HepG2 (cell line): ENCODE results near the gene RPUSD4. TPM values are rescaled to one million over a fixed set of nuclear protein-coding genes. Genes with fewer than 3 reads are reported as not detected.
A peak's percentile ranks its signal among the peaks of the same experiment; 100 is the strongest.

Experiments used
- GFI1 ChIP-seq: sonication (generic); formaldehyde crosslinking; IDR thresholded peaks from 2 replicates; pipeline ENCODE4 v1.5.0; 2020; ENCODE audit warnings: missing genetic modification reagents, mild to moderate bottlenecking, borderline replicate concordance
- GTF2F1 ChIP-seq: fragments of 150-350 bp; IDR thresholded peaks from 2 replicates; pipeline ENCODE4 v1.6.1; 2014; ENCODE audit warnings: low read length
- IKZF4 ChIP-seq: sonication (generic); formaldehyde crosslinking; IDR thresholded peaks from 2 replicates; pipeline ENCODE4 v1.5.1; 2020; ENCODE audit warnings: borderline replicate concordance, mild to moderate bottlenecking, low read depth, missing genetic modification reagents; ENCODE audit errors: not compliant biosample characterization
- MBD4 ChIP-seq: IDR thresholded peaks from 2 replicates; pipeline ENCODE4 v1.6.1; 2012; ENCODE audit warnings: low read length, inconsistent platforms, borderline replicate concordance
- MTA3 ChIP-seq: sonication (generic); formaldehyde crosslinking; IDR thresholded peaks from 2 replicates; pipeline ENCODE4 v1.4.0; 2020; ENCODE audit warnings: missing genetic modification reagents
- MXI1 ChIP-seq: IDR thresholded peaks from 3 replicates; pipeline ENCODE4 v1.6.1; 2012; ENCODE audit warnings: low read depth, low read length, inconsistent platforms, borderline replicate concordance
- NCOR1 ChIP-seq: fragments of 200-600 bp; sonication (generic); IDR thresholded peaks from 2 replicates; pipeline ENCODE4 v1.7.0; 2017; ENCODE audit warnings: antibody characterized with exemption, low read length, borderline replicate concordance
- NFE2 ChIP-seq: sonication (generic); formaldehyde crosslinking; IDR thresholded peaks from 2 replicates; pipeline ENCODE4 v1.4.0; 2020; ENCODE audit warnings: missing genetic modification reagents
- PTBP1 ChIP-seq: fragments of 200-400 bp; formaldehyde crosslinking; IDR thresholded peaks from 2 replicates; pipeline ENCODE4 v1.6.1; 2018; ENCODE audit warnings: low read length, low read depth; ENCODE audit not compliant: poor library complexity, severe bottlenecking
- SMARCE1 ChIP-seq: fragments of 450-650 bp; IDR thresholded peaks from 2 replicates; pipeline ENCODE4 v1.6.1; 2017; ENCODE audit warnings: borderline replicate concordance
- SMYD3 ChIP-seq: sonication (generic); formaldehyde crosslinking; IDR thresholded peaks from 2 replicates; pipeline ENCODE4 v1.8.1; 2023; ENCODE audit warnings: mild to moderate bottlenecking, missing genetic modification reagents
- STAG1 ChIP-seq: sonication (generic); formaldehyde crosslinking; IDR thresholded peaks from 2 replicates; pipeline ENCODE4 v1.4.0; 2020; ENCODE audit warnings: missing genetic modification reagents
- ZBTB38 ChIP-seq: sonication (generic); formaldehyde crosslinking; IDR thresholded peaks from 2 replicates; pipeline ENCODE4 v1.5.1; 2020; ENCODE audit warnings: mild to moderate bottlenecking, missing genetic modification reagents
- ZBTB43 ChIP-seq: sonication (generic); formaldehyde crosslinking; conservative IDR thresholded peaks from 2 replicates; pipeline ENCODE4 v1.4.0; 2020; ENCODE audit warnings: missing genetic modification reagents
- ZNF280D ChIP-seq: sonication (generic); formaldehyde crosslinking; IDR thresholded peaks from 2 replicates; pipeline ENCODE4 v1.5.1; 2020; ENCODE audit warnings: mild to moderate bottlenecking, missing genetic modification reagents
- ZNF282 ChIP-seq: fragments of 450-650 bp; IDR thresholded peaks from 2 replicates; pipeline ENCODE4 v1.6.1; 2018; ENCODE audit not compliant: partially characterized antibody
- ZNF530 ChIP-seq: sonication (generic); formaldehyde crosslinking; IDR thresholded peaks from 2 replicates; pipeline ENCODE4 v1.5.0; 2020; ENCODE audit warnings: low read depth, mild to moderate bottlenecking, missing genetic modification reagents
- ZNF674 ChIP-seq: sonication (generic); formaldehyde crosslinking; IDR thresholded peaks from 2 replicates; pipeline ENCODE4 v1.5.0; 2020; ENCODE audit warnings: low read depth, mild to moderate bottlenecking, missing genetic modification reagents
- ZNF891 ChIP-seq: sonication (generic); formaldehyde crosslinking; IDR thresholded peaks from 2 replicates; pipeline ENCODE4 v1.5.0; 2020; ENCODE audit warnings: mild to moderate bottlenecking, missing genetic modification reagents
- polyA plus RNA-seq, 8 experiments: library from polyadenylated mRNA; depleted of rRNA in 3 of 8; stranded (reverse) in 7 of 8; unstranded in 1 of 8; fragments of >200 nt; fragmentation: Illumina TruSeq in 4 of 8; extraction: Trizol in 4 of 8; gene quantifications; 2 replicates each; pipeline versions ENCODE4 v1.2.1 to v1.2.3, GENCODE V29; 2011 to 2016; ENCODE audit warnings: low read depth in 4 of 8, missing spikeins in 1 of 8, mixed read lengths in 1 of 8; ENCODE audit not compliant: insufficient read depth in 1 of 8
- total RNA-seq, 5 experiments: library from RNA; depleted of rRNA; stranded (reverse); fragments of >200 nt; fragmentation: Illumina TruSeq; extraction: Trizol; gene quantifications; 2 replicates each; pipeline ENCODE4 v1.2.3, GENCODE V29; 2016; ENCODE audit warnings: low read depth in 1 of 5
- TF ChIP-seq, protein P1 (sequence below): sonication (generic); formaldehyde crosslinking; IDR thresholded peaks from 2 replicates; pipeline ENCODE4 v1.5.0; 2020; ENCODE audit warnings: mild to moderate bottlenecking, missing genetic modification reagents

Gene RPUSD4
- total and polyA plus RNA-seq, 2 of the 13 experiments (the other 11 are each of a cell fraction or from before 2014, with no cell fraction given), result 45.0 to 52.9 TPM

DNA sequence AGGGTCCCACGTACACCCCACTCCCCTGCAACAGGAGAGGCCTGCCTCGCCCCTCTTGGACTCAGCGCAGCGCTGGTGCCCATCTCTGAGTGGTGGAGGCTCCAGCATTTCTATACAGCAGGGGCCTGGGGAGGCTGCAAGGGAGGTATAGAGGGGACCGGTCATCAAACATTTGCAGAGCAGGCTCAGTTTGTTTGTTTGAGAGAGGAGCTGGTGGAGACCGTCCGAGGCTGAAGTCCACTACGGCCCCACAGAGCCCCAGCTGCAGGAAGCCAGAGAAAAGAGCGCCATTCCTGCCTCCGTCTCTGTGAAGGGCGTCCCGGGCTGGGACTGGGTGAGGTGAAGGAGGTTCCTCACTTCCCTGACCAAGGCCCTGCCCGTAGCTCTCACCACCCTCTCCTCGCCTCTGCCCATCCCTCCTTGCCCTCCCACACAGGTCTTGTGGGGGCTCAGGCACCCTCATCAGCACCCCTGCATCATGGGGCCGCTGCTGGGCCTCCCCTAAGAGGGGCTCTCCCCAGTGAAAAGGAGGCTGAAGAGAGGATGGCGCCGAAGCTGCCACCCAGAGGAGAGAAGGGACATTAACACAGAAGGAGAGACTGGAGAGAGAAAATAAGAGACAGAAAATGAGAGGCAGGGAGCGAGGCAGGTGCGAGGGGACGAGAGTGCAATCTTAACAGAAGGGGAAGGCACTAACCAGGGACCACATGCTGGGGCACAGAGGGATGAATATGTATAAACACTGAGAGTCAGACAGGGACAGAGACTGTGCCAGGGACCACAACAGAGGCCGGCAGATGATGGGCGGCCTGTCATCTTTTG is 24.5 kb downstream of the RPUSD4 start (continued):
- TF ChIP-seq NCOR1, result peak; percentile 74; the same call in 1 of the 2 replicates
- TF ChIP-seq MXI1, result no peak
- no peak for TF ChIP-seq IKZF4 (CRISPR knock-in tag)
- TF ChIP-seq GTF2F1, result no peak
- TF ChIP-seq, protein P1, sequence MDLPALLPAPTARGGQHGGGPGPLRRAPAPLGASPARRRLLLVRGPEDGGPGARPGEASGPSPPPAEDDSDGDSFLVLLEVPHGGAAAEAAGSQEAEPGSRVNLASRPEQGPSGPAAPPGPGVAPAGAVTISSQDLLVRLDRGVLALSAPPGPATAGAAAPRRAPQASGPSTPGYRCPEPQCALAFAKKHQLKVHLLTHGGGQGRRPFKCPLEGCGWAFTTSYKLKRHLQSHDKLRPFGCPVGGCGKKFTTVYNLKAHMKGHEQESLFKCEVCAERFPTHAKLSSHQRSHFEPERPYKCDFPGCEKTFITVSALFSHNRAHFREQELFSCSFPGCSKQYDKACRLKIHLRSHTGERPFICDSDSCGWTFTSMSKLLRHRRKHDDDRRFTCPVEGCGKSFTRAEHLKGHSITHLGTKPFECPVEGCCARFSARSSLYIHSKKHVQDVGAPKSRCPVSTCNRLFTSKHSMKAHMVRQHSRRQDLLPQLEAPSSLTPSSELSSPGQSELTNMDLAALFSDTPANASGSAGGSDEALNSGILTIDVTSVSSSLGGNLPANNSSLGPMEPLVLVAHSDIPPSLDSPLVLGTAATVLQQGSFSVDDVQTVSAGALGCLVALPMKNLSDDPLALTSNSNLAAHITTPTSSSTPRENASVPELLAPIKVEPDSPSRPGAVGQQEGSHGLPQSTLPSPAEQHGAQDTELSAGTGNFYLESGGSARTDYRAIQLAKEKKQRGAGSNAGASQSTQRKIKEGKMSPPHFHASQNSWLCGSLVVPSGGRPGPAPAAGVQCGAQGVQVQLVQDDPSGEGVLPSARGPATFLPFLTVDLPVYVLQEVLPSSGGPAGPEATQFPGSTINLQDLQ (CRISPR knock-in tag), result no peak
- TF ChIP-seq ZNF282, result no peak
- no peak for TF ChIP-seq MTA3 (CRISPR knock-in tag)
- peak; percentile 58 for TF ChIP-seq STAG1 (CRISPR knock-in tag)
- no peak for TF ChIP-seq PTBP1
- no peak for TF ChIP-seq NFE2 (CRISPR knock-in tag)
- TF ChIP-seq ZNF280D (CRISPR knock-in tag), result no peak
- no peak for TF ChIP-seq SMYD3
- no peak for TF ChIP-seq ZBTB38 (CRISPR knock-in tag)
- TF ChIP-seq MBD4, result no peak
- no peak; the same call in 1 of the 2 replicates for TF ChIP-seq ZNF891 (CRISPR knock-in tag)
- no peak for TF ChIP-seq SMARCE1
- 0 out of 2 replicates have a peak, but pooled peaks have one; percentile 34 for TF ChIP-seq ZBTB43
- TF ChIP-seq GFI1 (CRISPR knock-in tag), result no peak; the same call in 1 of the 2 replicates
- no peak for TF ChIP-seq ZNF530 (CRISPR knock-in tag)
- TF ChIP-seq ZNF674 (CRISPR knock-in tag), result no peak
